CD4-positive, CD25-positive, alpha-beta regulatory T cell (primary cell): ENCODE results near the gene BAD. TPM values are rescaled to one million over a fixed set of nuclear protein-coding genes. Genes with fewer than 3 reads are reported as not detected.

ENCODE experiments used
- ATAC-seq, 2 donors: fragments of 150-1000 bp; cut with Tn5 transposase; one replicate each; pipeline ENCODE4 v1.10.0; 2021; ENCODE audit warnings: low read depth in 2 of 2, moderate number of reproducible peaks in 2 of 2, moderate library complexity in 1 of 2
- DNase-seq, 3 donors: peaks; one replicate each; pipeline versions ENCODE4 v3.0.0 to v3.0.0-alpha.2; 2012 to 2022; ENCODE audit warnings: mixed read lengths in 1 of 3
- H3K27ac ChIP-seq: one replicate; pipeline ENCODE4 v1.7.0; 2013; ENCODE audit warnings: mild to moderate bottlenecking, low read length; ENCODE audit not compliant: insufficient read depth, poor library complexity, severe bottlenecking
- H3K27me3 ChIP-seq: one replicate; pipeline ENCODE4 v1.7.0; 2013; ENCODE audit warnings: low read length; ENCODE audit not compliant: control insufficient read depth, insufficient read depth
- H3K36me3 ChIP-seq: one replicate; pipeline ENCODE4 v1.7.0; 2013; ENCODE audit warnings: mild to moderate bottlenecking, low read length, moderate library complexity; ENCODE audit not compliant: control insufficient read depth, insufficient read depth
- H3K4me1 ChIP-seq: 2 replicates; pipeline ENCODE4 v1.7.0; 2013; ENCODE audit warnings: mild to moderate bottlenecking, low read length; ENCODE audit not compliant: insufficient read depth, control insufficient read depth, poor library complexity, severe bottlenecking
- H3K4me3 ChIP-seq: one replicate; pipeline ENCODE4 v1.7.0; 2013; ENCODE audit warnings: low read depth, mild to moderate bottlenecking, low read length, moderate library complexity
- H3K9me3 ChIP-seq, 2 experiments: 1 replicate in 1 of 2; 2 replicates in 1 of 2; pipeline ENCODE4 v1.7.0; 2013; ENCODE audit warnings: low read length in 2 of 2, mild to moderate bottlenecking in 1 of 2, moderate library complexity in 1 of 2; ENCODE audit not compliant: control insufficient read depth in 2 of 2
- H3K27ac Mint-ChIP-seq, 3 donors: one replicate each; pipeline ENCODE4 v1.8.0; 2020 to 2022; ENCODE audit warnings: mild to moderate bottlenecking in 3 of 3, mixed read lengths in 3 of 3, moderate library complexity in 2 of 3
- H3K27me3 Mint-ChIP-seq: one replicate; pipeline ENCODE4 v1.8.0; 2022; ENCODE audit warnings: mild to moderate bottlenecking, mixed read lengths
- H3K36me3 Mint-ChIP-seq: one replicate; pipeline ENCODE4 v1.8.0; 2020; ENCODE audit warnings: mixed read lengths
- H3K4me1 Mint-ChIP-seq, 4 donors: one replicate each; pipeline ENCODE4 v1.8.0; 2020 to 2022; ENCODE audit warnings: mixed read lengths in 4 of 4, mild to moderate bottlenecking in 1 of 4
- H3K4me3 Mint-ChIP-seq, 4 donors: one replicate each; pipeline ENCODE4 v1.8.0; 2020 to 2022; ENCODE audit warnings: mild to moderate bottlenecking in 4 of 4, mixed read lengths in 4 of 4, moderate library complexity in 3 of 4
- H3K9me3 Mint-ChIP-seq, 7 donors: one replicate each; pipeline ENCODE4 v1.8.0; 2020 to 2022; ENCODE audit warnings: mixed read lengths in 7 of 7, mild to moderate bottlenecking in 3 of 7, moderate library complexity in 2 of 7
- polyA plus RNA-seq, 4 donors: library from polyadenylated mRNA; unstranded; fragments of 300-500 nt; fragmentation: Illumina TruSeq; gene quantifications; one replicate each; pipeline ENCODE4 v1.2.3, GENCODE V29; 2021
- total RNA-seq: library from RNA; stranded (reverse); gene quantifications from one replicate; pipeline ENCODE4 v1.2.3, GENCODE V29; 2022

The BAD gene
- total and polyA plus RNA-seq, 5 donors from 2014 or later = 25.7 to 50.4 (median 43.8) TPM

- Histone ChIP-seq H3K9me3 (no peaks in the 10 kb centered on the region), H3K36me3 (peaks cover 4% of the 10 kb centered on the region), H3K4me1 (peaks cover 5% of the 10 kb centered on the region), H3K27me3 (no peaks in the 10 kb centered on the region), H3K27ac (no peak overlapping the region), H3K4me3 (no peak overlapping the region)
- DNase-seq (no peak), ATAC-seq (no peak)
- Mint-ChIP-seq H3K36me3 (no peaks in the 10 kb centered on the region), H3K27ac (peak overlapping the region in 1 of 3 donors; percentile 63), H3K27me3 (no peaks in the 10 kb centered on the region), H3K4me3 (peak overlapping the region in 2 of 4 donors; percentile 44 to 82), H3K9me3 (no peaks in the 10 kb centered on the region), H3K4me1 (peaks cover 0 to 9% (median 6%) of the 10 kb centered on the region in 4 donors)
Measured at GRCh38 chr11:64260147-64260708, 24.2 kb downstream of the BAD start.

- peaks cover 4% of the 10 kb centered on the region for H3K36me3 ChIP-seq
- no peak overlapping the region for H3K4me3 ChIP-seq
- ATAC-seq = peak in 1 of 2 donors; percentile 32
- no peaks in the 10 kb centered on the region for H3K9me3 Mint-ChIP-seq
- peak overlapping the region in 2 of 4 donors; percentile 82 to 84 for H3K4me3 Mint-ChIP-seq
- H3K27ac ChIP-seq = no peak overlapping the region
- H3K27me3 ChIP-seq = no peaks in the 10 kb centered on the region
- no peaks in the 10 kb centered on the region for H3K9me3 ChIP-seq
- no peaks in the 10 kb centered on the region for H3K36me3 Mint-ChIP-seq
- peaks cover 5% of the 10 kb centered on the region for H3K4me1 ChIP-seq
- DNase-seq = no peak
- H3K27me3 Mint-ChIP-seq = no peaks in the 10 kb centered on the region
- H3K4me1 Mint-ChIP-seq = peaks cover 0 to 9% (median 6%) of the 10 kb centered on the region in 4 donors
- H3K27ac Mint-ChIP-seq = peak overlapping the region in 1 of 3 donors; percentile 63
Measured at GRCh38 chr11:64259533-64260067, 24.9 kb downstream of the BAD start.

GRCh38 chr11:64258946-64259532 lies 25.4 kb downstream of the BAD start:
- no peaks in the 10 kb centered on the region for H3K36me3 Mint-ChIP-seq
- Histone ChIP-seq H3K4me1 (peaks cover 5% of the 10 kb centered on the region), H3K9me3 (no peaks in the 10 kb centered on the region), H3K27me3 (no peaks in the 10 kb centered on the region), H3K27ac (no peak overlapping the region), H3K4me3 (no peak overlapping the region), H3K36me3 (peaks cover 4% of the 10 kb centered on the region)
- DNase-seq = no peak
- H3K27me3 Mint-ChIP-seq = no peaks in the 10 kb centered on the region
- peak overlapping the region in 1 of 3 donors; percentile 63 for H3K27ac Mint-ChIP-seq
- no peaks in the 10 kb centered on the region for H3K9me3 Mint-ChIP-seq
- H3K4me1 Mint-ChIP-seq = peaks cover 0 to 8% (median 6%) of the 10 kb centered on the region in 4 donors
- ATAC-seq = no peak
- peak overlapping the region in 1 of 4 donors; percentile 84 for H3K4me3 Mint-ChIP-seq

GRCh38 chr11:64258356-64258755 lies 26.1 kb downstream of the BAD start:
- ATAC-seq = no peak
- Mint-ChIP-seq H3K9me3 (no peaks in the 10 kb centered on the region), H3K27ac (no peak overlapping the region), H3K4me1 (peaks cover 0 to 13% (median 8%) of the 10 kb centered on the region in 4 donors), H3K4me3 (no peak overlapping the region), H3K36me3 (no peaks in the 10 kb centered on the region), H3K27me3 (no peaks in the 10 kb centered on the region)
- DNase-seq = no peak
- Histone ChIP-seq H3K27me3 (no peaks in the 10 kb centered on the region), H3K9me3 (no peaks in the 10 kb centered on the region), H3K27ac (no peak overlapping the region), H3K4me3 (no peak overlapping the region), H3K36me3 (peaks cover 4% of the 10 kb centered on the region), H3K4me1 (peaks cover 5% of the 10 kb centered on the region)

- no peaks in the 10 kb centered on the region for H3K36me3 Mint-ChIP-seq
- peaks cover 0 to 22% (median 11%) of the 10 kb centered on the region in 4 donors for H3K4me1 Mint-ChIP-seq
Measured at GRCh38 chr11:64256300-64256699, 28.2 kb downstream of the BAD start.

GRCh38 chr11:64255135-64256128 lies 29.0 kb downstream of the BAD start:
- peaks cover 4% of the 10 kb centered on the region for H3K36me3 ChIP-seq

More at GRCh38 chr11:64256300-64256699, 28.2 kb downstream of the BAD start:
- H3K9me3 ChIP-seq = no peaks in the 10 kb centered on the region
- Mint-ChIP-seq H3K27me3 (no peaks in the 10 kb centered on the region), H3K27ac (no peak overlapping the region), H3K4me3 (no peak overlapping the region), H3K9me3 (no peaks in the 10 kb centered on the region)
- ATAC-seq = no peak
- DNase-seq = no peak
- peaks cover 18% of the 10 kb centered on the region for H3K4me1 ChIP-seq
- peaks cover 4% of the 10 kb centered on the region for H3K36me3 ChIP-seq
- no peak overlapping the region for H3K27ac ChIP-seq
- no peak overlapping the region for H3K4me3 ChIP-seq
- H3K27me3 ChIP-seq = no peaks in the 10 kb centered on the region

DNA sequence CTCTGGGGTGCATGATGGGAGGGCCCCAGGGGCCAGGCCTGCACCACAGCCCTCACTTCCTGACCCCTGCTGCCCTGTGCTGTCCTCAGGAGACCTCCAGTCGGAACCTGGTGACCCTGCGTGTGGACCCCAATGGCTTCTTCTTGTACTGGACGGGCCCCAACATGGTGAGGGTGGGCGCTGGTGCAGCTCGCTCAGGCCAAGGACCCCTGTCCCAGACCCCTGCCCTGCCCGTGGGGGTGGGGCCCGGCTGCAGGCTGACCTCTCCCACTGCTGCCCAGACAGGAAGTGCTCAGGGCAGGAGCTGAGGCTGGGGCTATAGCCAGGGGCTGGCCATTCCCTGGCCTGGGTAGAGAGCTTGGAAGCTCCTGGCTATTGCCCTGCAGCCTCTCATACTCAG lies 30.1 kb downstream of the BAD start:
- H3K27ac Mint-ChIP-seq = peak overlapping the region in 1 of 3 donors; percentile 77
- no peak overlapping the region for H3K4me3 ChIP-seq
- H3K9me3 ChIP-seq = no peaks in the 10 kb centered on the region
- no peaks in the 10 kb centered on the region for H3K27me3 ChIP-seq
- no peaks in the 10 kb centered on the region for H3K36me3 Mint-ChIP-seq
- H3K27me3 Mint-ChIP-seq = no peaks in the 10 kb centered on the region
- H3K4me3 Mint-ChIP-seq = peak overlapping the region in 2 of 4 donors; percentile 65 to 80
- ATAC-seq (no peak), DNase-seq (no peak)
- peaks cover 27% of the 10 kb centered on the region for H3K4me1 ChIP-seq
- no peak overlapping the region for H3K27ac ChIP-seq
- peaks cover 0 to 29% (median 7%) of the 10 kb centered on the region in 4 donors for H3K4me1 Mint-ChIP-seq
- H3K9me3 Mint-ChIP-seq = no peaks in the 10 kb centered on the region
- peaks cover 4% of the 10 kb centered on the region for H3K36me3 ChIP-seq

More at GRCh38 chr11:64255135-64256128, 29.0 kb downstream of the BAD start:
- H3K9me3 Mint-ChIP-seq = no peaks in the 10 kb centered on the region
- H3K27me3 ChIP-seq = no peaks in the 10 kb centered on the region
- no peak overlapping the region for H3K27ac Mint-ChIP-seq
- H3K4me1 Mint-ChIP-seq = peaks cover 0 to 29% (median 11%) of the 10 kb centered on the region in 4 donors
- H3K9me3 ChIP-seq = no peaks in the 10 kb centered on the region
- no peak for ATAC-seq
- H3K36me3 Mint-ChIP-seq = no peaks in the 10 kb centered on the region
- DNase-seq = no peak
- no peak overlapping the region for H3K27ac ChIP-seq
- peaks cover 26% of the 10 kb centered on the region for H3K4me1 ChIP-seq
- no peak overlapping the region for H3K4me3 ChIP-seq
- H3K27me3 Mint-ChIP-seq = no peaks in the 10 kb centered on the region
- no peak overlapping the region for H3K4me3 Mint-ChIP-seq
